Cerebellar cortex (tissue), 1 donor: ENCODE measurements around the gene IFIT1B.
"Not testable (repeated sequence)": the region's sequence is repeated elsewhere in the genome, so short reads cannot be mapped to it uniquely, and the experiment has no call there.

Source experiments
- DNase-seq: peaks from one replicate; pipeline ENCODE4 v3.0.0-alpha.2; 2015; ENCODE audit warnings: low spot score

IFIT1B gene

GRCh38 chr10:89348975-89349374 is 28.9 kb upstream of the IFIT1B start:
- DNase-seq: no peak

GRCh38 chr10:89350631-89351315 is 27.1 kb upstream of the IFIT1B start:
- not testable (repeated sequence) for DNase-seq

- DNase-seq: no peak
Measured at GRCh38 chr10:89351412-89351779, 26.5 kb upstream of the IFIT1B start.

- no peak for DNase-seq
Measured at GRCh38 chr10:89351780-89352597, 25.9 kb upstream of the IFIT1B start.

GRCh38 chr10:89352802-89353201 is 25.1 kb upstream of the IFIT1B start:
- no peak for DNase-seq

GRCh38 chr10:89355394-89355931 is 22.4 kb upstream of the IFIT1B start:
- DNase-seq: no peak

GRCh38 chr10:89357096-89357495 is 20.8 kb upstream of the IFIT1B start:
- DNase-seq: no peak

- no peak for DNase-seq
Measured at GRCh38 chr10:89357975-89358374, 19.9 kb upstream of the IFIT1B start.

- DNase-seq: no peak
Measured at GRCh38 chr10:89360157-89360556, 17.7 kb upstream of the IFIT1B start.

GRCh38 chr10:89362929-89363328 is 14.9 kb upstream of the IFIT1B start:
- no peak for DNase-seq

- DNase-seq: no peak
Measured at GRCh38 chr10:89363729-89364442, 14.0 kb upstream of the IFIT1B start.

GRCh38 chr10:89364531-89364930 is 13.3 kb upstream of the IFIT1B start:
- no peak for DNase-seq

GRCh38 chr10:89367529-89367928 is 10.3 kb upstream of the IFIT1B start:
- DNase-seq: no peak

- no peak for DNase-seq
Measured at GRCh38 chr10:89368129-89368528, 9.7 kb upstream of the IFIT1B start.

GRCh38 chr10:89369156-89370105 is 8.4 kb upstream of the IFIT1B start:
- DNase-seq: no peak

- DNase-seq: no peak
Measured at GRCh38 chr10:89371079-89371478, 6.8 kb upstream of the IFIT1B start.

GRCh38 chr10:89371987-89372386 is 5.9 kb upstream of the IFIT1B start:
- DNase-seq: no peak

- peak; percentile 94 for DNase-seq
Measured at GRCh38 chr10:89373916-89374711, 3.7 kb upstream of the IFIT1B start.

GRCh38 chr10:89374713-89375141 is 3.1 kb upstream of the IFIT1B start:
- DNase-seq: no peak

GRCh38 chr10:89379103-89379502 is 1.2 kb downstream of the IFIT1B start:
- no peak for DNase-seq

GRCh38 chr10:89382757-89383156 is 4.9 kb downstream of the IFIT1B start:
- no peak for DNase-seq
